ENCODE data around the gene DCTN2.

The DCTN2 gene

DNA sequence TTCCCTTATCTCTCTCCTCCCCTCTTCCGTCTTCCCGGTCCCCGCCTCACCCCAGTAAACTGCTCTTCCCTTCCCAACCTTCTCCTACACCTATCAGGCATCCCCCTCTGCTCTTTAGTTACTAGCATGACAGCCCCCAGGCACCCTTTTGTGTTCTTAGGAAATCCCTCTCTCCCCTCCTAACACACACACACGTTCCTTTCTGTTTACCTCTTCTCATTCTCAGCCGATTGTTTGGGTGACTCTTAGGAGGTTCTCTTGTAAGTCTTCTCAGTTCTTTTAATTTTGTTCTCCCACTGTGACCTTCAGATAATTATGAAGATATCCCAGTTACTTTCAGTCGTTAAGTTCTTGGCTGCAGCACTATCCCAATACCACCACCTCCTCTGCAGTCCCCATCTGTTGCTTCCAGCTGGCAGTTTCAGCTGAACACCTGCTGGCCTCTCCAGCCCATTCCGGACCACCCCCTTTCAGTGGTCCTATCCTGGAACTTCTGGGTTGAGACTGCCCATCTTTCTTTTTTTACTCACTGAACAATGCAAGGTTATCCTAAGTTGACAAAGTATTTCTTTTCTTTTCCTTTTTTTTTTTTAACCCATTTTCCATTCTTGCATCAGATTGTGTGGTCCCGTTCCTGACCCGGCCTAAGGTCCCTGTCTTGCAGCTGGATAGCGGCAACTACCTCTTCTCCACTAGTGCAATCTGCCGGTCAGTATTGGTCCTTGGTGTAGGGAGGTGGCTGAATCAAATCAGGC, 58.4 kb downstream of the DCTN2 start:
- Histone ChIP-seq H3K14ac (ENCODE audit: low read length) (no peak overlapping the region), H2BK5ac (ENCODE audit: low read length) (no peak overlapping the region), H3K4ac (ENCODE audit: low read length) (no peak overlapping the region), H4K91ac (ENCODE audit: low read depth, low read length, poor library complexity) (peak overlapping the region; percentile 53), H3K27ac (replicated peaks; ENCODE audit: low read length) (no peak overlapping the region), H2BK120ac (ENCODE audit: low read depth, low read length) (peak overlapping the region; percentile 61), H3K4me1 (ENCODE audit: control insufficient read depth in 2 of 2, insufficient read depth in 1 of 2, low read depth in 1 of 2, low read length in 2 of 2) (peaks cover 3% of the 10 kb centered on the region in 2 donors), H4K8ac (ENCODE audit: low read depth, low read length) (no peak overlapping the region), H2BK12ac (ENCODE audit: low read length) (no peak overlapping the region), H3K23ac (ENCODE audit: low read depth, low read length, poor library complexity) (no peak overlapping the region), H3K9me3 (replicated peaks in 1 of 2; ENCODE audit: control insufficient read depth in 2 of 2, insufficient read depth in 1 of 2, low read depth in 1 of 2, low read length in 2 of 2) (peaks cover 0 to 6% of the 10 kb centered on the region in 2 donors), H2AFZ (ENCODE audit: low read length) (peak overlapping the region; percentile 81), H3K9ac (ENCODE audit: low read depth, low read length, poor library complexity) (peak overlapping the region; percentile 98), H3K79me1 (ENCODE audit: low read depth, low read length) (peaks cover 10% of the 10 kb centered on the region), H3K4me2 (ENCODE audit: insufficient read depth, low read length, poor library complexity, severe bottlenecking) (peak overlapping the region; percentile 74), H2BK15ac (ENCODE audit: low read length) (no peak overlapping the region), H3K27me3 (ENCODE audit: control insufficient read depth in 3 of 3, insufficient read depth in 3 of 3, low read depth in 1 of 3, low read length in 3 of 3) (no peaks in the 10 kb centered on the region), H3K4me3 (ENCODE audit: low read length in 2 of 2) (peak overlapping the region; percentile 86 to 99), H3K18ac (ENCODE audit: low read length) (peak overlapping the region; percentile 95), H2AK5ac (ENCODE audit: low read depth, low read length) (peak overlapping the region; percentile 65), H3K36me3 (replicated peaks in 1 of 2; ENCODE audit: control insufficient read depth in 2 of 2, insufficient read depth in 2 of 2, low read length in 2 of 2) (peaks cover 27 to 43% of the 10 kb centered on the region in 2 donors)
- 100% methylated on average over 1 of the region's 11 CpGs; no CpG with 5 or more reads in 1 of the 2 donors for whole genome bisulfite sequencing, 2 donors (ENCODE audit: extremely low coverage in 2 of 2, insufficient read length in 2 of 2, insufficient replicate concordance in 1 of 2)
- DNase-seq (ENCODE audit: low spot score) = no peak

- peak within 1 kb of the TSS; percentile 61 for H2BK120ac ChIP-seq (ENCODE audit: low read depth, low read length)
- 100% methylated on average over 1 of the region's 47 CpGs for WGBS, 2 donors (ENCODE audit: extremely low coverage in 2 of 2, insufficient read length in 2 of 2, insufficient replicate concordance in 1 of 2)
- H3K79me1 ChIP-seq (ENCODE audit: low read depth, low read length) = peaks cover 10% of the 10 kb centered on the region
Observed at GRCh38 chr12:57487597-57488401, 59.2 kb downstream of the DCTN2 start, which contains the start of gene MARS1. MARS1 (plus strand) TSS chr12:57488068; CDS start chr12:57488091, 23 bp downstream.

DNA sequence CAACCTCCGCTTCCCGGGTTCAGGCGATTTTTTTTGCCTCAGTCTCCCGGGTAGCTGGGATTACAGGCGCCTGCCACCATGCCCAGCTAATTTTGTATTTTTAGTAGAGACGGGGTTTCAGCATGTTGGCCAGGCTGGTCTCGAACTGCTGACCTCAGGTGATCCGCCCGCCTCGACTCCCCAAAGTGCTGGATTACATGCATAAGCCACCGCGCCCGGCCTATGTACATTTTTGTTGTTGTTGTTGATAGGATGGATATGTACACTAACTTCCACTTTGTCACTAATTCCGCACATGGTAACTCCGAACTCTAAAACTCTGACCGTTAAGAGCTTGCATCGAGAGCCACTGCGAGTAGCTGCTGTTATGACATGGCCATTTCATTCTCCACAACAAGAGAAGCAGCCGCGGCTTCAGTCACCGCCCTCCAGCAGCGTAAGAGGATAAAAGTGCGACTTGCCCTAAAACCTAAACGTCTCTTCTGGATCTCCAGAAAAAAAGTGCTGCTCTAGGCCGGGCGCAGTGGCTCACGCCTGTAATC, 59.9 kb downstream of the DCTN2 start:
- Histone ChIP-seq H3K14ac (ENCODE audit: low read length) (no peak overlapping the region), H2AK5ac (ENCODE audit: low read depth, low read length) (no peak overlapping the region), H3K4me3 (ENCODE audit: low read length in 2 of 2) (no peak overlapping the region), H2BK15ac (ENCODE audit: low read length) (no peak overlapping the region), H2AFZ (ENCODE audit: low read length) (peak overlapping the region; percentile 88), H2BK12ac (ENCODE audit: low read length) (no peak overlapping the region), H3K27ac (replicated peaks; ENCODE audit: low read length) (no peak overlapping the region), H3K27me3 (ENCODE audit: control insufficient read depth in 3 of 3, insufficient read depth in 3 of 3, low read depth in 1 of 3, low read length in 3 of 3) (no peaks in the 10 kb centered on the region), H3K4me1 (ENCODE audit: control insufficient read depth in 2 of 2, insufficient read depth in 1 of 2, low read depth in 1 of 2, low read length in 2 of 2) (peaks cover 3% of the 10 kb centered on the region in 2 donors), H3K4me2 (ENCODE audit: insufficient read depth, low read length, poor library complexity, severe bottlenecking) (no peak overlapping the region), H4K8ac (ENCODE audit: low read depth, low read length) (no peak overlapping the region), H3K36me3 (replicated peaks in 1 of 2; ENCODE audit: control insufficient read depth in 2 of 2, insufficient read depth in 2 of 2, low read length in 2 of 2) (peaks cover 21 to 34% of the 10 kb centered on the region in 2 donors), H3K18ac (ENCODE audit: low read length) (no peak overlapping the region), H3K23ac (ENCODE audit: low read depth, low read length, poor library complexity) (no peak overlapping the region), H3K9me3 (replicated peaks in 1 of 2; ENCODE audit: control insufficient read depth in 2 of 2, insufficient read depth in 1 of 2, low read depth in 1 of 2, low read length in 2 of 2) (no peaks in the 10 kb centered on the region), H4K91ac (ENCODE audit: low read depth, low read length, poor library complexity) (no peak overlapping the region), H3K79me1 (ENCODE audit: low read depth, low read length) (peaks cover 10% of the 10 kb centered on the region), H3K9ac (ENCODE audit: low read depth, low read length, poor library complexity) (no peak overlapping the region), H2BK120ac (ENCODE audit: low read depth, low read length) (no peak overlapping the region), H2BK5ac (ENCODE audit: low read length) (no peak overlapping the region), H3K4ac (ENCODE audit: low read length) (no peak overlapping the region)
- no CpG with 5 or more reads among the region's 27 CpGs for WGBS, 2 donors (ENCODE audit: extremely low coverage in 2 of 2, insufficient read length in 2 of 2, insufficient replicate concordance in 1 of 2)
- no peak for DNase-seq (ENCODE audit: low spot score)

More at GRCh38 chr12:57487597-57488401, 59.2 kb downstream of the DCTN2 start, which contains the start of gene MARS1:
- Histone ChIP-seq H2AFZ (ENCODE audit: low read length) (peak within 1 kb of the TSS; percentile 88), H3K4me3 (ENCODE audit: low read length in 2 of 2) (peak within 1 kb of the TSS; percentile 86 to 99), H3K4me2 (ENCODE audit: insufficient read depth, low read length, poor library complexity, severe bottlenecking) (peak within 1 kb of the TSS; percentile 74), H3K27me3 (ENCODE audit: control insufficient read depth in 3 of 3, insufficient read depth in 3 of 3, low read depth in 1 of 3, low read length in 3 of 3) (no peaks in the 10 kb centered on the region), H2BK12ac (ENCODE audit: low read length) (no peak within 1 kb of the TSS), H2BK5ac (ENCODE audit: low read length) (no peak within 1 kb of the TSS), H2BK15ac (ENCODE audit: low read length) (no peak within 1 kb of the TSS), H3K18ac (ENCODE audit: low read length) (peak within 1 kb of the TSS; percentile 95), H3K4ac (ENCODE audit: low read length) (no peak within 1 kb of the TSS), H3K23ac (ENCODE audit: low read depth, low read length, poor library complexity) (peak within 1 kb of the TSS; percentile 6), H4K91ac (ENCODE audit: low read depth, low read length, poor library complexity) (peak within 1 kb of the TSS; percentile 53), H3K9ac (ENCODE audit: low read depth, low read length, poor library complexity) (peak within 1 kb of the TSS; percentile 98), H2AK5ac (ENCODE audit: low read depth, low read length) (peak within 1 kb of the TSS; percentile 65), H3K27ac (replicated peaks; ENCODE audit: low read length) (peak within 1 kb of the TSS; percentile 40), H3K9me3 (replicated peaks in 1 of 2; ENCODE audit: control insufficient read depth in 2 of 2, insufficient read depth in 1 of 2, low read depth in 1 of 2, low read length in 2 of 2) (peaks cover 0 to 3% of the 10 kb centered on the region in 2 donors), H3K14ac (ENCODE audit: low read length) (no peak within 1 kb of the TSS), H4K8ac (ENCODE audit: low read depth, low read length) (peak within 1 kb of the TSS; percentile 66), H3K4me1 (ENCODE audit: control insufficient read depth in 2 of 2, insufficient read depth in 1 of 2, low read depth in 1 of 2, low read length in 2 of 2) (peaks cover 3% of the 10 kb centered on the region in 2 donors), H3K36me3 (replicated peaks in 1 of 2; ENCODE audit: control insufficient read depth in 2 of 2, insufficient read depth in 2 of 2, low read length in 2 of 2) (peaks cover 24 to 40% of the 10 kb centered on the region in 2 donors)
- DNase-seq (ENCODE audit: low spot score) = peak; percentile 83

Measured in neuronal stem cell (in vitro differentiated cells).